Measurements from ENCODE around the gene PLOD1.

- no peak for TF ChIP-seq CTCF (optimal IDR thresholded peaks at IDR 0.05 in 1 of 3, IDR thresholded peaks at IDR 0.05 in 1 of 3, conservative IDR thresholded peaks at IDR 0.05 in 1 of 3; ENCODE audit: extremely low read depth in 1 of 3, insufficient read depth in 2 of 3, low read length in 3 of 3)
- no peak for TF ChIP-seq EZH2 (IDR thresholded peaks at IDR 0.05; ENCODE audit: low read length)
Observed at GRCh38 chr1:11957897-11958296, 23.4 kb downstream of the PLOD1 start.
